ENCODE data around the gene APBA2. TPM values are rescaled to one million over a fixed set of nuclear protein-coding genes. Genes with fewer than 3 reads are reported as not detected.

APBA2 gene
- total RNA-seq, 1 donor from 2014 or later, result 35.8 TPM

DNA sequence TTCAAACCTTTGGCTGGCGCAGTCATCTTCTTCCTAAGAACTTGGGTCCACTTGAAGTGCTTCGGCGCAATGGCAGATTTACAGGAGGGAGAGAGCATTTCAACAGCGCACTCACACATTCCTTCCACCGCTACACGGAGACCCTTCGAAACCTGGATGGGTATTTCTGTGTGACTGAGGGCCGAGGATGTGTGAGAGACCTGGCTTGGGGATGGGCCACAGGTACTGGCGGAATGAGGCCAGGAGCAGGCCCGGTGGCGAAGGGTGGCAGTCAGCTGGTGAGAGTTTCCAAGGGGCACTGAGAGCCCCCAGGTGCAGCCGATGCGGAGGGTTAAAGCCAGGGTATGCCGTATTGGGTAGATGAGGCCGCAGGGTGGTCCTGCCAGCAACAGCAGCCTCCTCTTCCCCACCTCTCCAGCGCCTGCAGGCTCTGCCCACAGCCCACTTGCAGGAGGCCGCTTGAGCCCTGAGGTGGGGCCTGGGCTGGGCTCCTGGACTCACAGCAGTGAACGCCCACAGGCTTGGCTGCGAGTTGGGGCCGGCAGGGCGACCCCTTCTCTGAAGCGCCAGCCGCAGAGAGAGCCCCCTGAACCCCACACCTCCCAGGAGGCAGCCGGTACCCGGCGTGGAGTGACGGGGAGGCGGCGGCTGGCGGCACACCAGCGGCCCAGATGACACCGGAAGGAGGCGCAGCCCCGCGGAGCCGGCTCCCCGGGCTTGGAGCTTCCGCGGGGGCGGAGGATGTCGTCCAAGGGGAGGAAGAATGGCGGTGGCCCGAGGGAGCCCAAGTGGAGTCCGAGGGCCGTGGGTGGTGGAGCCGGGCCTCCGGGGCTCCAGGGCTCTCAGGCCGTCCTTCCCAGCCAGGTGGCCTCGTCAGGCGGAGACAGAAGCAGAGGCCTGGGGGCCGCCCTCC is 217.4 kb downstream of the APBA2 start:
- no peaks in the 10 kb centered on the region for H3K27me3 ChIP-seq
- H4K20me1 ChIP-seq (ENCODE audit: low read depth), result peaks cover 18% of the 10 kb centered on the region
- Mint-ChIP-seq H3K27me3 (ENCODE audit: insufficient read depth, low read depth) (peaks cover 6% of the 10 kb centered on the region), H3K36me3 (peaks cover 34% of the 10 kb centered on the region), H3K9me3 (no peaks in the 10 kb centered on the region), H3K4me3 (peak overlapping the region; percentile 71), H3K4me1 (peaks cover 27% of the 10 kb centered on the region), H3K27ac (no peak overlapping the region)
- H3K36me3 ChIP-seq, result no peaks in the 10 kb centered on the region
- peak overlapping the region; percentile 27 for H3K4me3 ChIP-seq
- peak overlapping the region; percentile 61 for H3K4me2 ChIP-seq
- H3K79me2 ChIP-seq (ENCODE audit: low read depth), result no peaks in the 10 kb centered on the region
- peaks cover 16% of the 10 kb centered on the region for H3K4me1 ChIP-seq
- TF ChIP-seq EZH2phosphoT487 (IDR thresholded peaks at IDR 0.05) (no peak), EZH2 (IDR thresholded peaks at IDR 0.05) (no peak)
- TF ChIP-seq, protein P1, sequence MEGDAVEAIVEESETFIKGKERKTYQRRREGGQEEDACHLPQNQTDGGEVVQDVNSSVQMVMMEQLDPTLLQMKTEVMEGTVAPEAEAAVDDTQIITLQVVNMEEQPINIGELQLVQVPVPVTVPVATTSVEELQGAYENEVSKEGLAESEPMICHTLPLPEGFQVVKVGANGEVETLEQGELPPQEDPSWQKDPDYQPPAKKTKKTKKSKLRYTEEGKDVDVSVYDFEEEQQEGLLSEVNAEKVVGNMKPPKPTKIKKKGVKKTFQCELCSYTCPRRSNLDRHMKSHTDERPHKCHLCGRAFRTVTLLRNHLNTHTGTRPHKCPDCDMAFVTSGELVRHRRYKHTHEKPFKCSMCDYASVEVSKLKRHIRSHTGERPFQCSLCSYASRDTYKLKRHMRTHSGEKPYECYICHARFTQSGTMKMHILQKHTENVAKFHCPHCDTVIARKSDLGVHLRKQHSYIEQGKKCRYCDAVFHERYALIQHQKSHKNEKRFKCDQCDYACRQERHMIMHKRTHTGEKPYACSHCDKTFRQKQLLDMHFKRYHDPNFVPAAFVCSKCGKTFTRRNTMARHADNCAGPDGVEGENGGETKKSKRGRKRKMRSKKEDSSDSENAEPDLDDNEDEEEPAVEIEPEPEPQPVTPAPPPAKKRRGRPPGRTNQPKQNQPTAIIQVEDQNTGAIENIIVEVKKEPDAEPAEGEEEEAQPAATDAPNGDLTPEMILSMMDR (IDR thresholded peaks at IDR 0.05), result no peak
- no peaks in the 10 kb centered on the region for H3K9me3 ChIP-seq (ENCODE audit: low read depth)
- peaks cover 25% of the 10 kb centered on the region for H3F3A ChIP-seq (ENCODE audit: low read depth)
- H3K27ac ChIP-seq, result no peak overlapping the region
- no peak overlapping the region for H2AFZ ChIP-seq (replicated peaks)
- H3K9ac ChIP-seq, result no peak overlapping the region
- no peak for DNase-seq (ENCODE audit: low spot score)

DNA sequence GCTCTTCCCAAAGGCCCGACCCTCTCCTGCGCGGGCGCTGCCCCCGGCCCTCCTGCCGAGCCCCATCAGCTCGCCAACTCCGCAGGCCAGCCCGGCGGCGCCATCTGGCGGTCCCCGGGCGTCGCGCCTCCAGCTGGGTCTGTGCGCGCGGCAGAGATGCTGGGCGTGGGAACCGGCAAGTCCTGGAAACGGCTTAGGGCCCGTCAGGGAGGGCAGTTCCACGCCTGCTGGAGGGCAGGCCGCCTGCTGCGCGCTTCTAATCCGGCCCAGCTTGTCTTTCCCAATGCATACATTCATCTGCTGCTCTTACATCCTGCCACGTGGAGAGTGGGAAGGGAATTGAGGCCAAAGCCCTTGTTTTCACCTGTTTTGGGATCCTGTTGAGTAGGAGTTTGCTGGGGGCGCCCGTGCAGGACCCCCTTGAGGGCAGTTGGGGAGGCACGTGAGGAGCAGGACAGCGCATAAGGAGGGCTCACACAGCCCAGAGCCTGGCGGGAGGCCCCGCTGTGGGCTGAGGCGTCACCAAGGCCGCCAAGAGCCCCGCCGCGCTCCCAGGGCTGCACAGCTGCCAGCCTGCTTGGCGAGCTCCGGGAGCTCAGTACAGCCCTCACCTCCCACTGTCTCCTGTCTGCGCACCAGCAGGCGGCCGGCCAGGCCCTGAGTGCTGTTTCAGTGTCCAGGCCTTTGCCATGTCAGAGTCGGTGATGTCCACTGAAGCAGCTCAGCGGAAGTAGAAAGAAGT is 218.2 kb downstream of the APBA2 start:
- Mint-ChIP-seq H3K4me1 (peaks cover 27% of the 10 kb centered on the region), H3K27ac (no peak overlapping the region), H3K36me3 (peaks cover 34% of the 10 kb centered on the region), H3K9me3 (no peaks in the 10 kb centered on the region), H3K27me3 (ENCODE audit: insufficient read depth, low read depth) (peaks cover 6% of the 10 kb centered on the region), H3K4me3 (no peak overlapping the region)
- Histone ChIP-seq H3K9ac (no peak overlapping the region), H3K79me2 (ENCODE audit: low read depth) (no peaks in the 10 kb centered on the region), H3K36me3 (no peaks in the 10 kb centered on the region), H3K27ac (no peak overlapping the region), H3K4me1 (peaks cover 16% of the 10 kb centered on the region), H2AFZ (replicated peaks) (no peak overlapping the region), H3K27me3 (no peaks in the 10 kb centered on the region), H4K20me1 (ENCODE audit: low read depth) (peaks cover 18% of the 10 kb centered on the region), H3K4me3 (peak overlapping the region; percentile 27), H3K4me2 (peak overlapping the region; percentile 61), H3F3A (ENCODE audit: low read depth) (peaks cover 25% of the 10 kb centered on the region), H3K9me3 (ENCODE audit: low read depth) (no peaks in the 10 kb centered on the region)
- peak; percentile 95 for DNase-seq (ENCODE audit: low spot score)
- no peak for TF ChIP-seq EZH2 (IDR thresholded peaks at IDR 0.05)
- TF ChIP-seq, protein P1 (IDR thresholded peaks at IDR 0.05), result peak; percentile 85

DNA sequence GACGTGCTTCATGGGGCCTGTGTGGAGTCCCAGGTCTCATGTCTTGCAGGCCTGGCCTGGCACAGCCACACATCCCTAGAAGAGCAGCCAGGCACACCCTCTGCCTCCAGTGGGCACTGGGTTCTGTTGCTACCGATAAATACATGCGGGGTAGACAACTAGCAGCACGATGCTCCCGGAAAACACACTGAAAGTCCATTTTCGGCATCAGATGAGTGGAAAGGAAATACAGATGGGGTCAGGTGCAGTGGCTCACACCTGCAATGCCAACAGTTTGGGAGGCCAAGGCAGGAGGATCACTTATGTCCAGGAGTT is 218.7 kb downstream of the APBA2 start:
- Histone ChIP-seq H3K9ac (no peak overlapping the region), H3K9me3 (ENCODE audit: low read depth) (no peaks in the 10 kb centered on the region), H3K36me3 (no peaks in the 10 kb centered on the region), H3K4me3 (no peak overlapping the region), H4K20me1 (ENCODE audit: low read depth) (peaks cover 18% of the 10 kb centered on the region), H3K4me2 (peak overlapping the region; percentile 13), H3K27me3 (no peaks in the 10 kb centered on the region), H3K4me1 (peaks cover 16% of the 10 kb centered on the region), H3F3A (ENCODE audit: low read depth) (peaks cover 25% of the 10 kb centered on the region), H2AFZ (replicated peaks) (no peak overlapping the region), H3K27ac (no peak overlapping the region), H3K79me2 (ENCODE audit: low read depth) (no peaks in the 10 kb centered on the region)
- H3K36me3 Mint-ChIP-seq, result peaks cover 31% of the 10 kb centered on the region
- DNase-seq (ENCODE audit: low spot score), result no peak
- peaks cover 8% of the 10 kb centered on the region for H3K27me3 Mint-ChIP-seq (ENCODE audit: insufficient read depth, low read depth)
- no peak overlapping the region for H3K4me3 Mint-ChIP-seq
- H3K27ac Mint-ChIP-seq, result no peak overlapping the region
- H3K9me3 Mint-ChIP-seq, result no peaks in the 10 kb centered on the region
- TF ChIP-seq, protein P1 (IDR thresholded peaks at IDR 0.05), result no peak
- TF ChIP-seq EZH2phosphoT487 (IDR thresholded peaks at IDR 0.05), result no peak
- no peak for TF ChIP-seq EZH2 (IDR thresholded peaks at IDR 0.05)
- H3K4me1 Mint-ChIP-seq, result peaks cover 27% of the 10 kb centered on the region
